ENCODE results near the gene MAPK10. TPM values are rescaled to one million over a fixed set of nuclear protein-coding genes. Genes with fewer than 3 reads are reported as not detected.

MAPK10 gene
- total and polyA plus RNA-seq, 8 donors: 16.1 to 44.4 (median 30.5) TPM

- no peak for DNase-seq
- ATAC-seq: no peak
- Histone ChIP-seq H3K27ac (no peak overlapping the region), H3K27me3 (no peaks in the 10 kb centered on the region), H3K4me3 (no peak overlapping the region), H3K36me3 (no peaks in the 10 kb centered on the region), H3K4me1 (no peaks in the 10 kb centered on the region), H3K9me3 (peaks cover 0 to under 1% of the 10 kb centered on the region in 2 donors)
- TF ChIP-seq CTCF (IDR thresholded peaks at IDR 0.05): no peak
- intact Hi-C loops (cut with DNase I): no loop called here
Measured at GRCh38 chr4:86296865-86297264, 63.0 kb downstream of the MAPK10 start.

- Histone ChIP-seq H3K27ac (no peak overlapping the region), H3K36me3 (no peaks in the 10 kb centered on the region), H3K4me3 (no peak overlapping the region), H3K27me3 (no peaks in the 10 kb centered on the region), H3K9me3 (no peaks in the 10 kb centered on the region), H3K4me1 (no peaks in the 10 kb centered on the region)
- DNase-seq (no peak), ATAC-seq (no peak)
- intact Hi-C loops (cut with DNase I): no loop called here
- TF ChIP-seq CTCF (IDR thresholded peaks at IDR 0.05): no peak
Measured at GRCh38 chr4:86294883-86295282, 65.0 kb downstream of the MAPK10 start.

DNA sequence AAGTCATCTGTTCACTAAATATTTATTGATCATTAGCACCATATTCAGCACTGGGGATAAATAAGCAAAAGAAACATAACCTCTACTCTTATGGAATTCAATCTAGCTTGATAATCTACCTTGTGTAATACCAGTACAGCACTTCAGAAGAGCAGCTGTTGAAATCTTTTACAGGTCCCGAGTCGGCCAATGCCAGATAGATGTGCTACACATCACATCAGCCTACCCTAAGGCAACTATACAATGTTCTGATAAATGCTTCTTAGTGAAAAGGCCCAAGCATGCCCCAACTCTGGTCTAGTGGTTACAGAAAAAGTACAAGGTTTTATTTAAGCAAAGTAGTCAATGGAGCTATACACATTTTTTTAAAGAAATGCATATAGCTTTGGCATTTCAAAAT lies 68.7 kb downstream of the MAPK10 start:
- H3K4me1 ChIP-seq: no peaks in the 10 kb centered on the region
- TF ChIP-seq CTCF (IDR thresholded peaks at IDR 0.05): no peak
- H3K36me3 ChIP-seq: no peaks in the 10 kb centered on the region
- no peaks in the 10 kb centered on the region for H3K27me3 ChIP-seq
- H3K27ac ChIP-seq: no peak overlapping the region
- H3K9me3 ChIP-seq: no peaks in the 10 kb centered on the region
- intact Hi-C loops (cut with DNase I): no loop called here
- ATAC-seq (no peak), DNase-seq (no peak)
- no peak overlapping the region for H3K4me3 ChIP-seq

- Histone ChIP-seq H3K27me3 (no peaks in the 10 kb centered on the region), H3K27ac (no peak overlapping the region), H3K36me3 (no peaks in the 10 kb centered on the region), H3K9me3 (no peaks in the 10 kb centered on the region), H3K4me1 (no peaks in the 10 kb centered on the region), H3K4me3 (no peak overlapping the region)
- no peak for TF ChIP-seq CTCF (IDR thresholded peaks at IDR 0.05)
- DNase-seq: no peak
- intact Hi-C loops (cut with DNase I): no loop called here
- no peak for ATAC-seq
Measured at GRCh38 chr4:86286726-86287125, 73.1 kb downstream of the MAPK10 start.

DNA sequence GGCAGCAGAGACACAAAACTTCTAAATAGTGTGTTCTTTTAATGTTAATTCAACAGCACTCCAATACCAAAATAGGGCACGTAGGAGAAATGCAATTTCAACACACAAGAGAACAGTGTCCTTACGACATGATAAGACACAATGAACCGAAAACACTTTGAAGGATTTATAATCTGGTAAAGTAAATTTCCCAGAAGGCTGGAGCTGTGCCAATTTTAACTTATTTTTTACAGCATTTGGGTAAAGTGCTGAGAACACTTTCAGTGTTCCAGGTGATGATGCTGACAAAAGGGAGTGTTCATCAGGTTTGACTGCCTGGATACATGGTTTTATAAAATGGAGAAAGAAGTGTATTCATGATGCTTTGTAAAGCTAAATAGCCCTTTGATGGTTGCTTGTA lies 76.5 kb downstream of the MAPK10 start:
- no peaks in the 10 kb centered on the region for H3K9me3 ChIP-seq
- H3K36me3 ChIP-seq: no peaks in the 10 kb centered on the region
- DNase-seq: peak in 1 of 4 donors; percentile 19
- no peaks in the 10 kb centered on the region for H3K27me3 ChIP-seq
- H3K4me1 ChIP-seq: no peaks in the 10 kb centered on the region
- H3K27ac ChIP-seq: no peak overlapping the region
- no peak for TF ChIP-seq CTCF (IDR thresholded peaks at IDR 0.05)
- no peak overlapping the region for H3K4me3 ChIP-seq
- no peak for ATAC-seq
- intact Hi-C loops (cut with DNase I): no loop called here

All from left lung (tissue), 10 donors.